ENCODE data around the gene ZNF343.

ZNF343 gene

GRCh38 chr20:2470423-2471193, 38.1 kb downstream of the ZNF343 start, which contains the start of gene SNRPB:
SNRPB (minus strand) TSS chr20:2470789; CDS start chr20:2470690, 99 bp downstream.
- FAIRE-seq = peak; percentile 98

GRCh38 chr20:2469991-2470422, 38.7 kb downstream of the ZNF343 start:
- FAIRE-seq = no peak

GRCh38 chr20:2468581-2469407, 39.9 kb downstream of the ZNF343 start:
- no peak for FAIRE-seq

DNA sequence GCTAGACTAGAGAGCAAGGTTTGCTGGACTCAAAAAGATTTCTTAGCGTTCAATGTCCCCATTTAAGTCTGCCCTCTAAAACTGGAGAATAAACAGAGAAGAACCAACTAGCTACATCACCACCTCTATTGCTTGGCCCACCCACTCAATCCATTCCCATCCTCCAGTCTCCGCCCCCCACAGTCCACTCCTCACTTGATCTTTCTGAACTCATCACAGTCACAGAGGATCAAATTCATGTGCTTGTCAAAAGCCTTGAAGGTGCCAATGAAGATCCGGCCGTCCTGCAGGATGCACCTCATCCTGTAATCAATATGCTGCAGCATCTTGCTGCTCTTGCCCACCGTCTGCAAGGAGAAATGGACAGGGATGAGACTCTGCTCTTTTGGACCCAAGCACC, 41.3 kb downstream of the ZNF343 start:
- FAIRE-seq = no peak

DNA sequence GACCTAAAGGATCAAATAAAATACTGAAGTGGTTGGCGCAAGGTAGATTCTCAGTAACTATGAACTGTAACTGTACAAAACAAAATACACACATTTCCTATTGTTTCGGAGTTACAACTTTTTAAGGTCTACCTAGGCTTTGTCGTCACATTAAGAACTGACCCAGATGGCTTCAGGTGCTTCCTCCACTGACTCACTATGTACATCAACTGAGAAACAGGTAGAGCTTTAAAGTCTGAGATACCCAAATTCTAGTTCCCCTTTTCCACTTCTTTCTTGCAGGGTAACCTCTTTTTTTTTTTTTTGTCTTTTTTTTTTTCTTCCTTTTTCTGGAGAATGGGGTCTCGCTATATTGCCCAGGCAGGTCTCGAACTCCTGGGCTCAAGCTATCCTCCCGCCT, 43.6 kb downstream of the ZNF343 start:
- FAIRE-seq = no peak

- no peak for FAIRE-seq
Observed at GRCh38 chr20:2463616-2464365, 44.9 kb downstream of the ZNF343 start.

- no peak for FAIRE-seq
Observed at GRCh38 chr20:2462484-2462883, 46.2 kb downstream of the ZNF343 start.

- FAIRE-seq = no peak
Observed at GRCh38 chr20:2460752-2461424, 47.8 kb downstream of the ZNF343 start.

DNA sequence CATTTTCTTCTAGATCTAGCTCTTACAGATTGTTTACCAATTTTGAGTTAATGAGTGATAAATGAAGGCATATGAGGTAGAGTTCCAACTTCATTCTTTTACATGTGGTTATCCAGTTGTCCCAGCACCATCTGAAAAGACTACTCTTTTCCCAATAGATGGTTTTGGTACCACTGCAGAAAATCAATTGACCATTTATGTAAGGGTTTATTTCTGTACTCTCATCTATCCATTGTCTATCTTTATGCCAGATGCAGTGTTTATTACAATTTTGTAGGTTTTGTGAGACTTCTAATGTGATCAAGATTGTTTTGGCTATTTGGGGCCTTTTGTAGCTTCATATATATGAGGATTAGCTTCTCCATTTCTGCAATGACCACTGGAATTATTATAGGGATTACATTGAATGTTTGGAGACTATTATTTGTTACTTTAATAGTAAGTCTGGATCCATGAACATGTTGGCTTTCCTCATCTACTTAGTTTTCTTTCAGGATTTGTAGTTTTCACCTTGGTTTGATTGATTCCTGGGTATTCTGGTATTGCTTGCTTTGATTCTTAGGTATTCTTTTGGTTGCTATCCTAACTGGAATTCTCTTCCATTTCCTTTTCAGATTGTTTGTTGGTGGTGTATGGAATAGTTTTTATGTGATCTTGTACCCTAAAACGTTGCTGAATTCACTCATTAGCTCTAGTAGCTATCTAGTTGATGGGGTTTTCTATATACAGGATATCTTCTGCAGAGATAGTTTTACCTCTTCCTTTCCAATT, 48.5 kb downstream of the ZNF343 start:
- no peak for FAIRE-seq

DNA sequence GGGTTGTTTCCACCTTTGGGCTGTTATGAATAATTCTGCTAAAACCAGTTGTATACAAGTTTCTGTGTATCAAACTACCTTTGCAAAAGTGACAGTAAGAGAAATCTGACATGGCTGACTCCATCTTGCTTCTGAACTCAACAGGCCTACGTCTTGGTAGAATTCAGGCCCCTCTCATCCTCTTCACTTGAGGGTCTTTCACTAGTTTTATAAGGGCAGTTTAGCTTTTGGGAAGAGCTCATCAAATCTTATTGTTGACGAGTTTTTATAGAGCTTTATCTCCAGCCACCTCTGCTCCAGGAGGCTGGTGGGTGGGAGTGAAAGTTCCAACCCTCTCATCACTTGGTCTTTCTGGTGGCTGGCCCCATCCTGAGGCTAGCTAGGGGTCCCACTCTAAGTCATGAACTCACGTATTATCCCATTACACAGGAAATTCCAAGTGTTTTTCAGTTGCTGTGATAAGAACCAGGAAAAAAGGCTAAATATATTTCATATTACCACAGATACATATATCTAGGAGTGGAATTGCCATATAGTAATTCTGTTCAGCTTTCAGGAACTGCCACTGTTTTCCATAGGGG, 49.7 kb downstream of the ZNF343 start:
- no peak for FAIRE-seq

DNA sequence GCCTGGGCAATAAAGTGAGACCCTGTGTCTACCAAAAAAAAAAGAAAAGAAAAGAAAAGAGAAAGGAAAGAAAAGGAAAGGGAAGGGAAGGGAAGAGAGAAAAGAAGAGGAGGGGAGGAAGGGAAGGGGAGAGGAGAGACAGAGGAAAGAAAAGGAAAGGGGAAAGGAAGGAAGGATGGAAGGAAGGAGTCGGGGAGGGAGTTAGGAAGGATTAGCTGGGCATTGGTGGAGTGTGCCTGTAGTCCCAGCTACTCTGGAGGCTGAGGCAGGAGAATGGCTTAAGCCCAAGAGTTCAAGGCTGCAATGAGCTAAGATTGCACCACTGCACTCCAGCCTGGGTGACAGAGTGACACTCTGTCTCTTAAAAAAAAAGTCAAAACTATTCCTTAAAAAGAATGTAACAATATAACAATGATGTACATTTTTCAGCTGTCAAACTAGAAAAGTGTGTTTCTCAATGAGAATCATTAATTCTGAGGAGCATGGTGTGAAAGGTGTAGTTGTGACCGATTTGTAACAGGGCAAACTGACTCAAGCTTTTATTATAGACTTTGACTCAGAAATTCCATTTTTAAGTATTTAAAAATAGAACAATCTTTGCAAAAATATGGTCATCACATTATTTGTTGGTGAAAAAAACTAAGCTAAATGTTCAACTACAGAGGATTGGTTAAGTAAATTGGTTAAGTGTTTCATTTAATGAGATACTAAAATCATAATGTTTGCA, 52.8 kb downstream of the ZNF343 start:
- FAIRE-seq = peak; percentile 66

DNA sequence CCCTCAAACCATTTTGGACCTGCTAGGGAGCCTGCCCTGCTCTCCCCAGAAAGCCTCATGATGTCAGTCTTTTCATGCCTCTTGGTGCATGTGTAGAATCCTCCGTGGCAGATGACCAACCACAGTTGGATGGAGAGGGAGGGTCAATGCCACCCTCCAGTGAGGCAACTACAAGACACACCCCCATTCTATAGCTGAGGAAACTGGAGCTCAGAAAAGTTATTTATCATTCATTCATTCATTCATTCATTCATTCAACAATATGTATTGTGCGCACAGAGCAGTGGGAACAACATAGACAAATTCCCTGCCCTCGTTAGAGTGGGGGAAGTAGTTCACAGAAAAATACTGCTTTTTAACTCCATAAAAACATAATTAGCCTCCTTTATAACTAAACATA, 54.9 kb downstream of the ZNF343 start:
- FAIRE-seq = no peak

- FAIRE-seq = peak; percentile 92
Observed at GRCh38 chr20:2451939-2452732, 56.6 kb downstream of the ZNF343 start.

GRCh38 chr20:2451422-2451821, 57.3 kb downstream of the ZNF343 start:
- no peak for FAIRE-seq

DNA sequence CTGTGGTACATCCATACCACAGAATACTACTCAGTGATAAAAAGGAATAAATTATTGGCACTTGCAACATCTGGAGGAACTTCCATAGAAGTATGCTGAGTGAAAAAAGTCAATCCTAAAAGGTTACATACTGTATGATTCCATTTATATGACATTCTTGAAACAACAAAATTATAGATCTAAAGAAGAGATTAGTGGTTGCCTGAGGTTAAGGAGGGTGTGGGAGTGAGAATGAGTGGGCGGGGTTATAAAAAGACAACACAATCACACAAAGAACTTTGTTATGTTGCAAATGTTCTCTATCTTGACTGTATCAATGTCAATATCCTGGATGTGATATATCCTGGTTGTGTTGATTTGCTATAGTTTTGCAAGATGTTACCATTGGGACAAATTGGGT, 59.3 kb downstream of the ZNF343 start:
- no peak for FAIRE-seq

DNA sequence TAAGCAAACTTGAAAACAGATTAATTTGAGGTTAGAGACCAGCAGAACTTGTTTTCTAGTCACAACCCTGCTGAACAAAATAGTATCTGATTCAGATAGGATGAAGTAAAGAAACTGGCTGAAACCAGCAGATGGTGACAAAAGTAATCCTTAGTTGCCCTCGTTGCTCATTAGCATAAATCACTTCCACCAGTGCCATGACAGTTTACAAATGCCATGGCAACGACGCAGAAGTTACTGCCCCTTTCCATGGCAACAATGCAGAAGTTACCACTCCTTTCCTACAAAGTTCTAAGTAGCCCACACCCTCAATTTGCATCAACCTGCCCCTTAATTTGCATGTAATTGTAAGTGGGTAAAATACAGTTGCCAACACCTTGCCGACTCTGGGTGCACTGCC, 61.9 kb downstream of the ZNF343 start:
- no peak for FAIRE-seq
